ENCODE results near the gene DLX3.
"Not testable (repeated sequence)": the region's sequence is repeated elsewhere in the genome, so short reads cannot be mapped to it uniquely, and the experiment has no call there.

DLX3 gene

DNA sequence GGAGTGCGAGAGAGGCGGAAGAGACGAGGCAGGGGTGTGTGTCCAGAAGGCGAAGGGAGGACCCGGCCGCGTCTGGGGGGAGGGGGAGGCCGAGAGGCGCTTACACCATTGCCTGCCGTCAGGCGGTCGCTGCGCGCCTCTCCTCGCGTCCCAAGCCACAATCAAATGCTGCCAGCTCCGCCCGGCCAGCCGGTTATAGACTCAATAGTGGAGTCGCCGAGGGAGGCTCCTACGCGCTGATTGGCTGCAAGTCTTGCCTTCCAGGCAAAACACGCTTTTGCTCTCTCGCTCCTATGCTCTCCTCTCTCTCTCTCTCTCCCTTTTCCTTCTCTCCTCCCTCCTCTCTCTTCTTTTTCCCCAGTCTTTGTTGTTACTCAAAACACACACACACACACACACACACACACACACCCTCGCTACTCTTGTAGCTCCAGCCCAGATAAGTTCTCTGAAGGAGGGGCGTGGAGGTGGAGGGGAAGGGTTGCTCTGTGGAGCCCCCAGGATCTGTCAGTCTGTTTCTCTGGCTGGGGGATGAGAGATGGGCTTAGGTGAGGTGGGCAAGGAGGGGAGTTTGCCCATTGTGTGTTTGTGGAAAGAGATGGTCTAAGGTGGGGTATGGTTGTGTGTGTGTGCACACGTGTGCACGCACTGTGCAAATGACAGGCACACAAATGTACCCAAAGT, at the start of gene DLX3:
TSS of gene DLX3 (minus strand) at position 170 of the 684 bp plus-strand sequence. CDS start 226 bp downstream, outside the sequence.
- no peak for DNase-seq (ENCODE audit: low read depth in 2 of 2)

- DNase-seq (ENCODE audit: low read depth in 2 of 2) = no peak
Observed at GRCh38 chr17:50044483-50044882, 49.5 kb upstream of the DLX3 start.

- no peak for DNase-seq (ENCODE audit: low read depth in 2 of 2)
Observed at GRCh38 chr17:50043290-50044148, 48.5 kb upstream of the DLX3 start.

- no peak for DNase-seq (ENCODE audit: low read depth in 2 of 2)
Observed at GRCh38 chr17:50042211-50042610, 47.2 kb upstream of the DLX3 start.

DNA sequence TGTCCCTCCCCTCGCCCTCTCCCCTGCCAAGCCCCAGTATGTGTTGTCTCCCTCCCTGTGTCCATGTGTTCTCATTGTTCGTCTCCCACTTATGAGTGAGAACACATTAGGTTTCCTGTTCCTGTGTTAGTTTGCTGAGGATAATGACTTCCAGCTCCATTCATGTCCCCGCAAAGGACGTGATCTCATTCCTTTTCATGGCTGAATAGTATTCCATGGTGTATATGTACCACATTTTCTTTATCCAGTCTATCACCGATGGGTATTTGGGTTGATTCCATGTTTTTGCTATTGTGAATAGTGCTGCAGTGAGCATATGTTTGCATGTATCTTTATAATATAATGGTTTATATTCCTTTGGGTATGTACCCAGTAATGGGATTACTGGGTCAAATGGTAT, 45.5 kb upstream of the DLX3 start:
- DNase-seq (ENCODE audit: low read depth in 2 of 2) = not testable (repeated sequence)

GRCh38 chr17:50039058-50039457, 44.0 kb upstream of the DLX3 start:
- no peak for DNase-seq (ENCODE audit: low read depth in 2 of 2)

DNA sequence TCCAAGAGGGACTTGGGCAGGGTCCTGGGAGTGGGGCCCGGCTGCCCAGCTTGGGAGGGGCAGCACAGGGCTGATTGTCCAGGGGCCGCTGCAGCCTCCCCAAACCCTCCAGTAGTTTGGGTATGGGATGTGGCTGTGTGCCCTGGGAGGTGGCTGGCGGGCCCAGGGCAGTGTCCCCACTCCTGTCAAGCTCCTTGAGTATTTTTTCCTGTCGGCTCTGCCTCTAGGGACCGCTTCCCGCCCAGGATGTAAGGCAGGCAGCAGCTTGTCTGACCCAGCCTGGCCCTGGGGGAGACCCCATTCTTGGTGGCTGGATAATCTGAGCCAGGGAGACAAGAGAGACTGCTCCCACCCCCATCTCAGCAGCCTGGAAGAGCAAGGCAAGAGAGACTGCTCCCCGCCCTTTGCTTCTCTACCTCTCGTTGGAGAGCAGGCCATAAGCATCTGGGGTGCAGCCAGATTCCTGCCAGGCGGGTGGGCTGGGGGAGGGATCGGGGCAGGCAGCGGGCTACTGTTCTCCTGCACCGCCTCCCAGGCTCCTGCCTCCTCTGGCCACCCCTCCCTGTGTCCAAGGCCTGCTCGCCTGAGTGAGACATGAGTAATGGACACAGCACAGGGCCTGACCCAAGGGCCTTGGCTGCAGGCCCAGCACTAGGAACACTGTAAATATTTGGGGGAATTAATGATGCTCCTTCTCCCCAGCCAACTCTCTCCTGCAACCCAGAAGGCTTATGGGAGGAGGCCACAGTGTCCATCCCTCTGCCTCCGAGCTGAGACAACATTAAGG, 42.5 kb upstream of the DLX3 start:
- no peak for DNase-seq (ENCODE audit: low read depth in 2 of 2)

GRCh38 chr17:50036455-50037261, 41.6 kb upstream of the DLX3 start:
- no peak for DNase-seq (ENCODE audit: low read depth in 2 of 2)

GRCh38 chr17:50035945-50036344, 40.9 kb upstream of the DLX3 start:
- DNase-seq (ENCODE audit: low read depth in 2 of 2) = no peak

- DNase-seq (ENCODE audit: low read depth in 2 of 2) = no peak
Observed at GRCh38 chr17:50035421-50035879, 40.4 kb upstream of the DLX3 start.

- no peak for DNase-seq (ENCODE audit: low read depth in 2 of 2)
Observed at GRCh38 chr17:50034498-50035364, 39.7 kb upstream of the DLX3 start.

DNA sequence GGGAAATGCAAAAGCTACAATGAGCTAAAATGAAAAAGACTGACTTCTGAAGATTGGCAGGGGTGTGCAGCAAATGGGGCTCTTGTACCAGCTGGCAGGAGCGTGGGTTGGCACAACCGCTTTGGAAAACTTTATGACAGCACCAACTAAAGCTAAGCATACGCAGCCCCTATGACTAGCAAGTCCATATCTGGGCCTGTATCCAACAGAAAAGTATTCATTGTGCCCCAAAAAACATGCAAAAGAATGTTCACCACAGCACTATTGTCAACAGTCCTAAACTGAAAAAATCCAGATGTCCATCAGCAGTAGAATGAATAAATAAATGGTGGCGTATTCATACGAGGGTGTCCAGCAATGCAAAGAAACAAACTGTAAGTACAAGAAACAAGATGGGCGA, 38.3 kb upstream of the DLX3 start:
- no peak for DNase-seq (ENCODE audit: low read depth in 2 of 2)

- DNase-seq (ENCODE audit: low read depth in 2 of 2) = no peak
Observed at GRCh38 chr17:50029185-50029584, 34.2 kb upstream of the DLX3 start.

DNA sequence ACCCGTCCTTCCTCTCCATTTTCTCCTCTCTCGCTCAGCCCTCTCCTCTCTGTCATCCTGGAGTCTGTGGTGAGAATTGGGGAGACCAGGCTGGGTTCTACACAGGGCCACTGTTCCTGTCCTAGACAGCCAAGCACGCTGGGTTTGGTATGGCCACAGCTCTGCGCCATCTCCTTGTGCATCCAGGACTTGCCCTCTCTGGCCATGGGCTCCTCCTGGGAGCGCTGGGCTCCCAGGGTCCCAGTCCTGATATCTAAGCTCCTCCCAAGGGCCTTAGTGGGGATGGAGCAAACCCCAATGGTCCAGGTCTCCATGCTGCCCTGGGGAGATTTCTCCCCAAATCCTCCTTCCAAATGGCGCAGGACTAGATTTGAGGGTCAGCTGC, 33.7 kb upstream of the DLX3 start:
- no peak for DNase-seq (ENCODE audit: low read depth in 2 of 2)

GRCh38 chr17:50027881-50028735, 33.1 kb upstream of the DLX3 start:
- no peak for DNase-seq (ENCODE audit: low read depth in 2 of 2)

DNA sequence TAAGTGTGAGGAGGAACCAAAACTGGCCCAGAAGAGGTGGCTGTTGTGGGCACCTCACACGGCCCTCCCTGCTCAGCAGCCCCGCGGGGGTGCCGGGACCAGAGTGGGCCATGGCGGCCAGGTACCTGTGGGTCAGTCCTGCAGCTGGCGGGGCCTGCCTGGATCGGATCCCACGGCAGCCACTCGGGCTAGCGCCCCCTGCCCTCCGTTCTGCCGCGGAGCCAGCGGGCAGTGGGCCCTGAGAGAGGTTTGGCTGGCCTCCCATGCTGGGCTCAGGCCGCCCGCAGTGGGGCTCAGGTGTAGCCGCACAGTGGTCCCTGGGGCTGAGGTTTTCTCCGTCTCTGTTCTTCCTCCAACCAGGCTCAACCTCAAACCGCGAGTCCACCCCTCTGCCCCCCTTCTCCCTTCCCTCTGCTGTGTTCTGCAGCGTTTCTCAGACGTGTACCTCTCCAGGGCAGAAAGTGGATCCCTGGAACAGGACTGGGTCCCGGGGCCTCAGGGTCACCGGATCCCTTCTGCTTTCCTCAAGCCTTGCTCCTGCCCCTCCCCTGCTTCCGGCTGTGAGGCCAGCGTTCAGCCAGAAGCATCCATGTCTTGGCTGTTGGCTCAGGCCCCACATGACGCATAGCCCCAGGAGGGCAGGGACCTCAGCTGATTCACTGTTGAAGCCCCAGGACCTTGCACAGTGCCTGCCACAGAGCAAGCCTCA, 32.3 kb upstream of the DLX3 start:
- DNase-seq (ENCODE audit: low read depth in 2 of 2) = peak in 1 of 2 experiments; percentile 49

DNA sequence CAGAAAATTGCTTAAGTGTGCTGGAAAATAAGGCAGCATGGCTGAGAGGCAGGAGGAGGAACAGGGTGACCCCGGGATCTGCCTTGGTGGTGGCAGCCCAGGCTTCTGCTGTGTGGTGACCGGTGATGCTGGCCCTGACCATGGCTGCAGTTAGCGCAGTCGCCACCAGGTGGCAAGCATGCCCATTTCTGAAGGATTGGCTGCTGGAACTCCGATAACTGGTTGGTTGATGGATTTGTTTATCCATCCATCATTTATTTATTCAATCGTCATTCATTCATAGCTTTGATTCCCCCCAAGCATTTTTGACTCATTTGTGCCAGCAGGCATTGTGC, 31.8 kb upstream of the DLX3 start:
- no peak for DNase-seq (ENCODE audit: low read depth in 2 of 2)

- DNase-seq (ENCODE audit: low read depth in 2 of 2) = no peak
Observed at GRCh38 chr17:50026046-50026675, 31.1 kb upstream of the DLX3 start.
